GM23338 (cell line): Measurements from ENCODE around the gene TRIM72. TPM values are rescaled to one million over a fixed set of nuclear protein-coding genes. Genes with fewer than 3 reads are reported as not detected.

Experiments used
- EZH2phosphoT487 ChIP-seq: fragments of 200-600 bp; sonication (generic); IDR thresholded peaks from one replicate; pipeline ENCODE4 v1.8.1; 2018; ENCODE audit warnings: antibody characterized with exemption; ENCODE audit not compliant: unreplicated experiment
- NANOG ChIP-seq: IDR thresholded peaks from 2 replicates; pipeline ENCODE4 v1.6.1; 2016; ENCODE audit warnings: antibody characterized with exemption, borderline replicate concordance
- ZNF331 ChIP-seq: fragments of 250-450 bp; sonication (Bioruptor Pico); IDR thresholded peaks from 2 replicates; pipeline ENCODE4 v1.5.0; 2020; ENCODE audit warnings: low read depth, mild to moderate bottlenecking, moderate library complexity
- polyA plus RNA-seq: library from polyadenylated mRNA; unstranded; fragments of >200 nt; fragmentation: Nextera tagmentation; extraction: Ambion mirVana; gene quantifications from 2 replicates; pipeline ENCODE4 v1.2.1, GENCODE V29; 2016
- total RNA-seq: library from RNA; depleted of rRNA; stranded (reverse); fragments of >200 nt; shearing (Covaris generic); gene quantifications from 2 replicates; pipeline ENCODE4 v1.2.3, GENCODE V29; 2014
- TF ChIP-seq, protein P1 (sequence below): fragments of 250-450 bp; sonication (Bioruptor Pico); IDR thresholded peaks from 2 replicates; pipeline ENCODE4 v1.5.0; 2020; ENCODE audit warnings: mild to moderate bottlenecking, moderate library complexity
- TF ChIP-seq, protein P2 (sequence below), 2 experiments: fragments of 200-600 bp in 1 of 2; sonication (generic) in 1 of 2; conservative IDR thresholded peaks; 2 replicates each; pipeline versions ENCODE4 v1.5.1 to v1.6.1; 2016 to 2017; ENCODE audit warnings: antibody characterized with exemption in 2 of 2, low read depth in 2 of 2, mild to moderate bottlenecking in 2 of 2, moderate library complexity in 1 of 2
- TF ChIP-seq, protein P3 (sequence below): IDR thresholded peaks from one replicate; pipeline ENCODE4 v1.6.1; 2018; ENCODE audit warnings: antibody characterized with exemption; ENCODE audit not compliant: unreplicated experiment

Gene TRIM72
- total and polyA plus RNA-seq, 2 experiments from 2014 or later: 0.81 to 1.3 TPM

DNA sequence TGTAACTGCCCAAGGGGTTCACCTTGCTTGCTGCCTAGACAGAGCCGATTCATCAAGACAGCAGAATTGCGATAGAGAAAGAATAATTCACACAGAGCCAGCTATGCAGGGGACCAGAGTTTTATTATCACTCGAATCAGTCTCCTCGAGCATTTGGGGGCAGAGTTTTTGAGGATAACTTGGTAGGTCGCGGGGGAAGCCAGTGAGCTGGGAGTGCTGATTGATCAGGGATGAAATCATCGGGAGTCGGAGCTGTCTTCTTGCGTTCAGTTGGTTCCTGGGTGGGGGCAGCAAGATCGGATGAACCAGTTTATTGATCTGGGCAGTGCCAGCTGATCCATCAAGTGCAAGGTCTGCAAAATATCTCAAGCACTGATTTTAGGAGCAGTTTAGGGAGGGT, 55.0 kb downstream of the TRIM72 start (continued):
- TF ChIP-seq, protein P1, sequence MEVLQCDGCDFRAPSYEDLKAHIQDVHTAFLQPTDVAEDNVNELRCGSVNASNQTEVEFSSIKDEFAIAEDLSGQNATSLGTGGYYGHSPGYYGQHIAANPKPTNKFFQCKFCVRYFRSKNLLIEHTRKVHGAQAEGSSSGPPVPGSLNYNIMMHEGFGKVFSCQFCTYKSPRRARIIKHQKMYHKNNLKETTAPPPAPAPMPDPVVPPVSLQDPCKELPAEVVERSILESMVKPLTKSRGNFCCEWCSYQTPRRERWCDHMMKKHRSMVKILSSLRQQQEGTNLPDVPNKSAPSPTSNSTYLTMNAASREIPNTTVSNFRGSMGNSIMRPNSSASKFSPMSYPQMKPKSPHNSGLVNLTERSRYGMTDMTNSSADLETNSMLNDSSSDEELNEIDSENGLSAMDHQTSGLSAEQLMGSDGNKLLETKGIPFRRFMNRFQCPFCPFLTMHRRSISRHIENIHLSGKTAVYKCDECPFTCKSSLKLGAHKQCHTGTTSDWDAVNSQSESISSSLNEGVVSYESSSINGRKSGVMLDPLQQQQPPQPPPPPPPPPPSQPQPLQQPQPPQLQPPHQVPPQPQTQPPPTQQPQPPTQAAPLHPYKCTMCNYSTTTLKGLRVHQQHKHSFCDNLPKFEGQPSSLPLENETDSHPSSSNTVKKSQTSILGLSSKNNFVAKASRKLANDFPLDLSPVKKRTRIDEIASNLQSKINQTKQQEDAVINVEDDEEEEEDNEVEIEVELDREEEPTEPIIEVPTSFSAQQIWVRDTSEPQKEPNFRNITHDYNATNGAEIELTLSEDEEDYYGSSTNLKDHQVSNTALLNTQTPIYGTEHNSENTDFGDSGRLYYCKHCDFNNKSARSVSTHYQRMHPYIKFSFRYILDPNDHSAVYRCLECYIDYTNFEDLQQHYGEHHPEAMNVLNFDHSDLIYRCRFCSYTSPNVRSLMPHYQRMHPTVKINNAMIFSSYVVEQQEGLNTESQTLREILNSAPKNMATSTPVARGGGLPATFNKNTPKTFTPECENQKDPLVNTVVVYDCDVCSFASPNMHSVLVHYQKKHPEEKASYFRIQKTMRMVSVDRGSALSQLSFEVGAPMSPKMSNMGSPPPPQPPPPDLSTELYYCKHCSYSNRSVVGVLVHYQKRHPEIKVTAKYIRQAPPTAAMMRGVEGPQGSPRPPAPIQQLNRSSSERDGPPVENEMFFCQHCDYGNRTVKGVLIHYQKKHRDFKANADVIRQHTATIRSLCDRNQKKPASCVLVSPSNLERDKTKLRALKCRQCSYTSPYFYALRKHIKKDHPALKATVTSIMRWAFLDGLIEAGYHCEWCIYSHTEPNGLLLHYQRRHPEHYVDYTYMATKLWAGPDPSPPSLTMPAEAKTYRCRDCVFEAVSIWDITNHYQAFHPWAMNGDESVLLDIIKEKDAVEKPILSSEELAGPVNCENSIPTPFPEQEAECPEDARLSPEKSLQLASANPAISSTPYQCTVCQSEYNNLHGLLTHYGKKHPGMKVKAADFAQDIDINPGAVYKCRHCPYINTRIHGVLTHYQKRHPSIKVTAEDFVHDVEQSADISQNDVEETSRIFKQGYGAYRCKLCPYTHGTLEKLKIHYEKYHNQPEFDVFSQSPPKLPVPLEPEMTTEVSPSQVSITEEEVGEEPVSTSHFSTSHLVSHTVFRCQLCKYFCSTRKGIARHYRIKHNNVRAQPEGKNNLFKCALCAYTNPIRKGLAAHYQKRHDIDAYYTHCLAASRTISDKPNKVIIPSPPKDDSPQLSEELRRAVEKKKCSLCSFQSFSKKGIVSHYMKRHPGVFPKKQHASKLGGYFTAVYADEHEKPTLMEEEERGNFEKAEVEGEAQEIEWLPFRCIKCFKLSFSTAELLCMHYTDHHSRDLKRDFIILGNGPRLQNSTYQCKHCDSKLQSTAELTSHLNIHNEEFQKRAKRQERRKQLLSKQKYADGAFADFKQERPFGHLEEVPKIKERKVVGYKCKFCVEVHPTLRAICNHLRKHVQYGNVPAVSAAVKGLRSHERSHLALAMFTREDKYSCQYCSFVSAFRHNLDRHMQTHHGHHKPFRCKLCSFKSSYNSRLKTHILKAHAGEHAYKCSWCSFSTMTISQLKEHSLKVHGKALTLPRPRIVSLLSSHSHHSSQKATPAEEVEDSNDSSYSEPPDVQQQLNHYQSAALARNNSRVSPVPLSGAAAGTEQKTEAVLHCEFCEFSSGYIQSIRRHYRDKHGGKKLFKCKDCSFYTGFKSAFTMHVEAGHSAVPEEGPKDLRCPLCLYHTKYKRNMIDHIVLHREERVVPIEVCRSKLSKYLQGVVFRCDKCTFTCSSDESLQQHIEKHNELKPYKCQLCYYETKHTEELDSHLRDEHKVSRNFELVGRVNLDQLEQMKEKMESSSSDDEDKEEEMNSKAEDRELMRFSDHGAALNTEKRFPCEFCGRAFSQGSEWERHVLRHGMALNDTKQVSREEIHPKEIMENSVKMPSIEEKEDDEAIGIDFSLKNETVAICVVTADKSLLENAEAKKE (CRISPR knock-in tag): no peak
- TF ChIP-seq NANOG: no peak
- TF ChIP-seq, protein P2, sequence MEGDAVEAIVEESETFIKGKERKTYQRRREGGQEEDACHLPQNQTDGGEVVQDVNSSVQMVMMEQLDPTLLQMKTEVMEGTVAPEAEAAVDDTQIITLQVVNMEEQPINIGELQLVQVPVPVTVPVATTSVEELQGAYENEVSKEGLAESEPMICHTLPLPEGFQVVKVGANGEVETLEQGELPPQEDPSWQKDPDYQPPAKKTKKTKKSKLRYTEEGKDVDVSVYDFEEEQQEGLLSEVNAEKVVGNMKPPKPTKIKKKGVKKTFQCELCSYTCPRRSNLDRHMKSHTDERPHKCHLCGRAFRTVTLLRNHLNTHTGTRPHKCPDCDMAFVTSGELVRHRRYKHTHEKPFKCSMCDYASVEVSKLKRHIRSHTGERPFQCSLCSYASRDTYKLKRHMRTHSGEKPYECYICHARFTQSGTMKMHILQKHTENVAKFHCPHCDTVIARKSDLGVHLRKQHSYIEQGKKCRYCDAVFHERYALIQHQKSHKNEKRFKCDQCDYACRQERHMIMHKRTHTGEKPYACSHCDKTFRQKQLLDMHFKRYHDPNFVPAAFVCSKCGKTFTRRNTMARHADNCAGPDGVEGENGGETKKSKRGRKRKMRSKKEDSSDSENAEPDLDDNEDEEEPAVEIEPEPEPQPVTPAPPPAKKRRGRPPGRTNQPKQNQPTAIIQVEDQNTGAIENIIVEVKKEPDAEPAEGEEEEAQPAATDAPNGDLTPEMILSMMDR (conservative IDR thresholded peaks at IDR 0.05; ENCODE audit: low read depth in 2 of 2): no peak
- no peak for TF ChIP-seq ZNF331 (CRISPR knock-in tag)
- TF ChIP-seq EZH2phosphoT487: no peak
- TF ChIP-seq, protein P3, sequence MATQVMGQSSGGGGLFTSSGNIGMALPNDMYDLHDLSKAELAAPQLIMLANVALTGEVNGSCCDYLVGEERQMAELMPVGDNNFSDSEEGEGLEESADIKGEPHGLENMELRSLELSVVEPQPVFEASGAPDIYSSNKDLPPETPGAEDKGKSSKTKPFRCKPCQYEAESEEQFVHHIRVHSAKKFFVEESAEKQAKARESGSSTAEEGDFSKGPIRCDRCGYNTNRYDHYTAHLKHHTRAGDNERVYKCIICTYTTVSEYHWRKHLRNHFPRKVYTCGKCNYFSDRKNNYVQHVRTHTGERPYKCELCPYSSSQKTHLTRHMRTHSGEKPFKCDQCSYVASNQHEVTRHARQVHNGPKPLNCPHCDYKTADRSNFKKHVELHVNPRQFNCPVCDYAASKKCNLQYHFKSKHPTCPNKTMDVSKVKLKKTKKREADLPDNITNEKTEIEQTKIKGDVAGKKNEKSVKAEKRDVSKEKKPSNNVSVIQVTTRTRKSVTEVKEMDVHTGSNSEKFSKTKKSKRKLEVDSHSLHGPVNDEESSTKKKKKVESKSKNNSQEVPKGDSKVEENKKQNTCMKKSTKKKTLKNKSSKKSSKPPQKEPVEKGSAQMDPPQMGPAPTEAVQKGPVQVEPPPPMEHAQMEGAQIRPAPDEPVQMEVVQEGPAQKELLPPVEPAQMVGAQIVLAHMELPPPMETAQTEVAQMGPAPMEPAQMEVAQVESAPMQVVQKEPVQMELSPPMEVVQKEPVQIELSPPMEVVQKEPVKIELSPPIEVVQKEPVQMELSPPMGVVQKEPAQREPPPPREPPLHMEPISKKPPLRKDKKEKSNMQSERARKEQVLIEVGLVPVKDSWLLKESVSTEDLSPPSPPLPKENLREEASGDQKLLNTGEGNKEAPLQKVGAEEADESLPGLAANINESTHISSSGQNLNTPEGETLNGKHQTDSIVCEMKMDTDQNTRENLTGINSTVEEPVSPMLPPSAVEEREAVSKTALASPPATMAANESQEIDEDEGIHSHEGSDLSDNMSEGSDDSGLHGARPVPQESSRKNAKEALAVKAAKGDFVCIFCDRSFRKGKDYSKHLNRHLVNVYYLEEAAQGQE: no peak
